Transverse colon (tissue), 4 donors: Measurements from ENCODE around the gene OR4D10.

Experiments
- CTCF ChIP-seq, 5 experiments: fragments of 200-600 bp in 3 of 5; fragments of 450-650 bp in 2 of 5; sonication (generic) in 3 of 5; IDR thresholded peaks; 1 replicate in 2 of 5; 2 replicates in 3 of 5; pipeline ENCODE4 v1.5.1; 2016 to 2017; ENCODE audit warnings: antibody characterized with exemption in 5 of 5, inconsistent platforms in 3 of 5, mild to moderate bottlenecking in 2 of 5, moderate library complexity in 1 of 5
- POLR2A ChIP-seq: fragments of 450-650 bp; IDR thresholded peaks from one replicate; pipeline ENCODE4 v1.6.1; 2016; ENCODE audit warnings: antibody characterized with exemption, mild to moderate bottlenecking, moderate library complexity
- POLR2AphosphoS5 ChIP-seq, 3 donors: sonication (generic); formaldehyde crosslinking; IDR thresholded peaks; one replicate each; pipeline ENCODE4 v1.6.1; 2016; ENCODE audit warnings: antibody characterized with exemption in 3 of 3

GRCh38 chr11:59511675-59512074 lies 38.6 kb downstream of the OR4D10 start:
- no peak for TF ChIP-seq POLR2AphosphoS5 (IDR thresholded peaks at IDR 0.05)
- no peak for TF ChIP-seq CTCF (IDR thresholded peaks at IDR 0.05)
- TF ChIP-seq POLR2A = no peak
